PC-9 (cell line): ENCODE results near the gene BMAL2.

Experiments used
- EZH2 ChIP-seq: fragments of 200-600 bp; sonication (generic); IDR thresholded peaks from 2 replicates; pipeline ENCODE4 v1.8.0; 2017; ENCODE audit warnings: antibody characterized with exemption, low read depth
- TF ChIP-seq, protein P1 (sequence below): fragments of 200-600 bp; sonication (generic); conservative IDR thresholded peaks from 2 replicates; pipeline ENCODE4 v1.6.1; 2017; ENCODE audit warnings: mixed run types, antibody characterized with exemption, mild to moderate bottlenecking, moderate library complexity

DNA sequence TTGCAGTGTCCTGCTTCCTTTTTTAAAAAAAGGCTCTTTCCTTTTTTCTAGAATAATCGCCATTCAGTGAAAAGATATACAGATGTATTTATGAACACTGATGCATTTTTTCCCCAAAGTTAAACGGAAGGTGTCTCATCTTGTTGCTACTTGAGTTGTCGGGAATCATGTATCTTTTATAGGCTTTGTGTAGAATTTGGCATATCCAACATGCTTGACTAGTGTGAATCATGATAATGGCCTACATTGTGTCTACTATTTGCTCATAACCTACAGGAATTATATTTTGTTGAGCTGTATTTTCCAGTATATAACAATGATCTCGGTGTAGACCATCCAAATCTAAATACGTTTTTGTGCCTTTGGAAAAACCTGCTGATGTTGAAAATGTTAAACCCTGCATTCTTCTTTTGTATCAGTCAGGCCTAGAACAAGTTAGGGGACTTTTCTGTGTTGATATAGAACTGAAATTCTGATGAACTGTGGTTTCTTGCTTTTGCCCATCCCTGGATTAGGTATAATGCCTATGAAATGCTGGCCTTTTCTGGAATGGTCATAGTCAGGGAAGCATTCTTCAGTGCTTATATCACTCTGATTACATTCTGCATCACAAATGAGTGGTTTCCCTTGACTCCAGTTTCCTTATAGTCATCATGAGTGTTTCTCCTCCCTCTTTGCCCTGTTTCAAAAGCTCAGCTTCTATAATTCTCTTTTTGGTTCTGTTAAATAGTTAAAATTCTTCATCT is 10.8 kb downstream of the BMAL2 start:
- TF ChIP-seq, protein P1, sequence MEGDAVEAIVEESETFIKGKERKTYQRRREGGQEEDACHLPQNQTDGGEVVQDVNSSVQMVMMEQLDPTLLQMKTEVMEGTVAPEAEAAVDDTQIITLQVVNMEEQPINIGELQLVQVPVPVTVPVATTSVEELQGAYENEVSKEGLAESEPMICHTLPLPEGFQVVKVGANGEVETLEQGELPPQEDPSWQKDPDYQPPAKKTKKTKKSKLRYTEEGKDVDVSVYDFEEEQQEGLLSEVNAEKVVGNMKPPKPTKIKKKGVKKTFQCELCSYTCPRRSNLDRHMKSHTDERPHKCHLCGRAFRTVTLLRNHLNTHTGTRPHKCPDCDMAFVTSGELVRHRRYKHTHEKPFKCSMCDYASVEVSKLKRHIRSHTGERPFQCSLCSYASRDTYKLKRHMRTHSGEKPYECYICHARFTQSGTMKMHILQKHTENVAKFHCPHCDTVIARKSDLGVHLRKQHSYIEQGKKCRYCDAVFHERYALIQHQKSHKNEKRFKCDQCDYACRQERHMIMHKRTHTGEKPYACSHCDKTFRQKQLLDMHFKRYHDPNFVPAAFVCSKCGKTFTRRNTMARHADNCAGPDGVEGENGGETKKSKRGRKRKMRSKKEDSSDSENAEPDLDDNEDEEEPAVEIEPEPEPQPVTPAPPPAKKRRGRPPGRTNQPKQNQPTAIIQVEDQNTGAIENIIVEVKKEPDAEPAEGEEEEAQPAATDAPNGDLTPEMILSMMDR: no peak
- no peak for TF ChIP-seq EZH2
